Measurements from ENCODE around the gene MAGI3. TPM values are rescaled to one million over a fixed set of nuclear protein-coding genes. Genes with fewer than 3 reads are reported as not detected.
"Not testable (repeated sequence)": the region's sequence is repeated elsewhere in the genome, so short reads cannot be mapped to it uniquely, and the experiment has no call there.

The MAGI3 gene
- total RNA-seq, 1 donor from 2014 or later, result 9.2 TPM

GRCh38 chr1:113396585-113396984 is 6.3 kb downstream of the MAGI3 start:
- no peak for DNase-seq (ENCODE audit: extremely low read depth, low read depth, low spot score)

- DNase-seq (ENCODE audit: extremely low read depth, low read depth, low spot score), result no peak
Measured at GRCh38 chr1:113399062-113399583, 8.8 kb downstream of the MAGI3 start.

DNA sequence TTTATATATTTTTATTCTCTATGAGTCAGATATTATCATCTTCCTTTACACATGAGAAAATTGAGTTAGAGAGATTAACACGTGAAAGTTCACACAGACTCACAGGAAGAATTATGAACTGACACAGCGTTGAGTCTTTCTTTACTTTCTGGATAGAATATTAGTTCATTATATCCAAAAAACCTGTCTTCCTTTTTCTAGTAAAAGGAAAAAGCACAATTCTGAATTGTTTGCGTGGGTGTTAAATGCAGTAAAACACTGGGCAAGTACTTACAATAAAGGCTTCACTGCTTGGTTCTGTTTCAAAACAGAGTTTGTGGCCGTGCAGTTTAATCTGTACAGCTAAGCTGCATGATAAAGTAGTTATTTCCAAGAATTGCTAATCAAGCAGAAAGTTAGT is 10.8 kb downstream of the MAGI3 start:
- no peak for DNase-seq (ENCODE audit: extremely low read depth, low read depth, low spot score)

- no peak for DNase-seq (ENCODE audit: extremely low read depth, low read depth, low spot score)
Measured at GRCh38 chr1:113401728-113402127, 11.4 kb downstream of the MAGI3 start.

DNA sequence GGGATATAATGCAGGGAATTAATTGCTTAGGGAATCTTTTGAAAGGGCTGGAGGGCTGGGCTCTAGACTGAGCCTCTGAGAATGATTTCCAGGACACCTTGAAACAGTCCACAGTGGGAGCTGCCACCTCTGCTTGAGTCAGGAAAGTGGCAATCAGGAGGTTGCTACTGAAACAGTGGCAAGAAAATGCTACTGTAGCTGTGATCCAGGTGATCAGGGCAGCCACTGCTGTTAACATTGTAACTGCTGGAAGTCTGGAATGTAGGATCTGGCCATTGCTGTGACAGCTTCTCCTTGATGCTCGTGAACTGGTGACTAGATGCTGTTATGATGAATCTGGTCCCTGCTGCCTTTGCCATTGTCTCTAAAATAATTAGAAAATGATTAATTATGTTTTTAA is 12.8 kb downstream of the MAGI3 start:
- DNase-seq (ENCODE audit: extremely low read depth, low read depth, low spot score), result no peak

- DNase-seq (ENCODE audit: extremely low read depth, low read depth, low spot score), result no peak
Measured at GRCh38 chr1:113405573-113405972, 15.3 kb downstream of the MAGI3 start.

DNA sequence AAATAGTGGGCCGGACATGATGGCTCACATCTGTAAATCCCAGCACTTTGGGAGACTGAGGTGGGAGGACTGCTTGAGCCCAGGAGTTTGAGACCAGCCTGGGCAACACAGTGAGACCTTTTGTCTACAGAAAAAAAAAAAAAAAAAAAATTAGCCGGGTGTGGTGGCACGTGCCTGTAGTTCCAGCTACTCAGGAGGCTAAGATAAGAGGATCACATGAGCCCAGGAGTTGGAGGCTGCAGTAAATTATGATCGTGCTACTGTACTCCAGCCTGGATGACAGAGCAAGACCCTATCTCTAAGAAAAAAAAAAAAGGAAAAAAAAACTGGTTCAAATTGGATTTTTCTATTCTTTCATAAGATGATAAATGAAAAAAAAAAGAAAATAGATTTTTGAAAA is 15.8 kb downstream of the MAGI3 start:
- DNase-seq (ENCODE audit: extremely low read depth, low read depth, low spot score), result not testable (repeated sequence)

- DNase-seq (ENCODE audit: extremely low read depth, low read depth, low spot score), result no peak
Measured at GRCh38 chr1:113409363-113409762, 19.0 kb downstream of the MAGI3 start.

DNA sequence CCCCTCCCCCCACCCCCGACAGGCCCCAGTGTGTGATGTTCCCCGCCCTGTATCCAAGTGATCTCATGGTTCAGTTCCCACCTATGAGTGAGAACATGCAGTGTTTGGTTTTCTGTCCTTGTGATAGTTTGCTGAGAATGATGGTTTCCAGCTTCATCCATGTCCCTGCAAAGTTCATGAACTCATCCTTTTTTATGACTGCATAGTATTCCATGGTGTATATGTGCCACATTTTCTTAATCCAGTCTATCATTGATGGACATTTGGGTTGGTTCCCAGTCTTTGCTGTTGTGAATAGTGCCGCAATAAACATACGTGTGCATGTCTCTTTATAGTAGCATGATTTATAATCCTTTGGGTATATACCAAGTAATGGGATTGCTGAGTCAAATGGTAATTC is 21.7 kb downstream of the MAGI3 start:
- DNase-seq (ENCODE audit: extremely low read depth, low read depth, low spot score), result not testable (repeated sequence)

- no peak for DNase-seq (ENCODE audit: extremely low read depth, low read depth, low spot score)
Measured at GRCh38 chr1:113415310-113416070, 25.2 kb downstream of the MAGI3 start.

DNA sequence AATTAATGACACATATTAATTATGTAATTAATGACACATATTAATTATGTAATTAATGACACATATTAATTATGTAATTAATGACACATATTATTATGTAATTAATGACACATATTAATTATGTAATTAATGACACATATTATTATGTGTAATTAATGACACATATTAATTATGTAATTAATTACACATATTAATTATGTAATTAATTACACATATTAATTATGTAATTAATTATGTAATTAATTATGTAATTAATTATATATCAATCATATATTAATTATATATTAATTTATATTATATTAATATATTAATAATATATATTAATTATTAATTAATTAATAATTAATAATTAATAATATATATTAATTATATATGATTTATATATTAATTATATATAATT is 25.8 kb downstream of the MAGI3 start:
- not testable (repeated sequence) for DNase-seq (ENCODE audit: extremely low read depth, low read depth, low spot score)

DNA sequence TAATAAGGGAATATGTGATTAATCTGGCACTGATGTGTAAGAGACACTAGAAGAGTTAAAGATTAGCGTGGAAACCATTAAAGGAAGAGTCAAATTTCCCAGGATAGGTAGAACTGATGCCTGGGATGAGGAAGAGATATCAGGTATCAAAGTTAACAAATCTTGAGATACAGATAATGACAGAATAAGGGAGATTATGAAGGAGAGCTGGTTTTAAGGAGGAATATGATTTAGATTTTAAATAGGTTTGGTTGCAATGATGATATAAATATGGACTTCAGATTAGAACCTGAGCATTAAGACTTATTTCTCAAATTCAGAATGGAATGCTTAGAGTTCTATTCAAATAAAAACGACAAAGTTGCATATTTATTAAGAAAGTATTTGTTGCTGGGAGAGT is 26.2 kb downstream of the MAGI3 start:
- no peak for DNase-seq (ENCODE audit: extremely low read depth, low read depth, low spot score)

GRCh38 chr1:113422315-113423068 is 32.2 kb downstream of the MAGI3 start:
- no peak for DNase-seq (ENCODE audit: extremely low read depth, low read depth, low spot score)

- no peak for DNase-seq (ENCODE audit: extremely low read depth, low read depth, low spot score)
Measured at GRCh38 chr1:113423826-113424225, 33.5 kb downstream of the MAGI3 start.

- no peak for DNase-seq (ENCODE audit: extremely low read depth, low read depth, low spot score)
Measured at GRCh38 chr1:113429461-113430153, 39.3 kb downstream of the MAGI3 start.

DNA sequence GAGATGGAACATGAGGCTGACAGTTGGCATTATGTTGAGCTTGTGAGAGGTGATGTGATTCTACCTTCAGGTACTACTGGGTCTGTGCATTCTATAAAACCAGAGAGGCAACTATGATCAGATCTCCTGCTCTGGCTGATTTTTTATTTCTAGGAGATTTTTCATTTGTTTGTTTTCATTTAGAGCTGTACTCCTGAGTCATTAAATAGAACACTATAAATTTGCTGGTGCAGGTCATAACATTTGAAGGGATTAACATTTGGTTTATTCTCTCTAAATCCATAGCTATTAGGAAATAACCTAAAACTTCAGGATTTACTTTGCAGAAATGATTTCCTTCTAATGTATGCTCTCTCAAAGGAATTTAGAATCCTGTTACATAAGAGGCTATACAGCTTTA is 42.9 kb downstream of the MAGI3 start:
- no peak for DNase-seq (ENCODE audit: extremely low read depth, low read depth, low spot score)

GRCh38 chr1:113434081-113434873 is 44.0 kb downstream of the MAGI3 start:
- no peak for DNase-seq (ENCODE audit: extremely low read depth, low read depth, low spot score)

DNA sequence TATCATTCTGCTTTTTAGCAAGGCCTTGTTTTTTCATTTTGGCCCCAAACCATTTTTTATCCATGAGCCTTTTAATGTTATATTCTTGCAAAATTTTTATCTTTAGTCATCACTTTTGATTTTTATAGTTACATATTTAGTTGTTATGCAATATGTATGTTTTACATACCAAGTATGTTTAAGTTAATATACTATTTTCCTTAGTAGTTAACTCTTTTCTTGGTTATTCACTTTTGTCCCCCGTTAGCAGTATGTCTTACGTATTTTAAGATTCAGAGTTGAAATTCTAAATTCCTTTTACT is 44.5 kb downstream of the MAGI3 start:
- no peak for DNase-seq (ENCODE audit: extremely low read depth, low read depth, low spot score)

- no peak for DNase-seq (ENCODE audit: extremely low read depth, low read depth, low spot score)
Measured at GRCh38 chr1:113437554-113438341, 47.4 kb downstream of the MAGI3 start.

All from glomerular endothelial cell (primary cell).